NCI-H146 treated with DMSO at 0.1 percent for 48 hours (cell line): Measurements from ENCODE around the gene GNG2.

Experiments used
- DNase-seq: peaks from one replicate; lab custom pipeline; 2025; ENCODE audit not compliant: unreplicated experiment; lab: John Stamatoyannopoulos, UW

The GNG2 gene

GRCh38 chr14:51855234-51855633 lies 5.2 kb upstream of the GNG2 start:
- DNase-seq = no peak

GRCh38 chr14:51856792-51857296 lies 3.6 kb upstream of the GNG2 start:
- no peak for DNase-seq

GRCh38 chr14:51859131-51859530 lies 1.3 kb upstream of the GNG2 start:
- no peak for DNase-seq

GRCh38 chr14:51860825-51861499 lies 550 bp downstream of the GNG2 start:
- peak; percentile 37 for DNase-seq

- no peak for DNase-seq
These were observed 1.9 kb downstream of the GNG2 start for GRCh38 chr14:51862176-51862796.

GRCh38 chr14:51862860-51863259 lies 2.4 kb downstream of the GNG2 start:
- DNase-seq = no peak

- no peak for DNase-seq
These were observed 5.7 kb downstream of the GNG2 start for GRCh38 chr14:51865953-51866747.

- no peak for DNase-seq
These were observed 7.3 kb downstream of the GNG2 start for GRCh38 chr14:51867741-51868140.

GRCh38 chr14:51868405-51868804 lies 8.0 kb downstream of the GNG2 start:
- no peak for DNase-seq

- no peak for DNase-seq
These were observed 9.1 kb downstream of the GNG2 start for GRCh38 chr14:51869411-51870100.

- no peak for DNase-seq
These were observed 10.2 kb downstream of the GNG2 start for GRCh38 chr14:51870606-51871005.

- DNase-seq = no peak
These were observed 11.4 kb downstream of the GNG2 start for GRCh38 chr14:51871846-51872245.

- peak; percentile 12 for DNase-seq
These were observed 12.0 kb downstream of the GNG2 start for GRCh38 chr14:51872396-51872795.

- DNase-seq = peak; percentile 74
These were observed 12.9 kb downstream of the GNG2 start for GRCh38 chr14:51873221-51873893.

- no peak for DNase-seq
These were observed 17.4 kb downstream of the GNG2 start for GRCh38 chr14:51877810-51878209.

GRCh38 chr14:51879170-51879569 lies 18.8 kb downstream of the GNG2 start:
- no peak for DNase-seq

- no peak for DNase-seq
These were observed 20.6 kb downstream of the GNG2 start for GRCh38 chr14:51880835-51881580.

GRCh38 chr14:51881636-51882035 lies 21.2 kb downstream of the GNG2 start:
- DNase-seq = no peak

- DNase-seq = no peak
These were observed 22.8 kb downstream of the GNG2 start for GRCh38 chr14:51883232-51883631.
